Neuronal stem cell (in vitro differentiated cells): ENCODE results near the gene CLEC16A.

Experiments
- DNase-seq: peaks from one replicate; pipeline ENCODE4 v3.0.0-alpha.2; 2013; ENCODE audit warnings: low spot score
- H2AFZ ChIP-seq: one replicate; pipeline ENCODE4 v1.6.1; 2013; ENCODE audit warnings: mild to moderate bottlenecking, low read length, inconsistent platforms
- H2AK5ac ChIP-seq: 2 replicates; pipeline ENCODE4 v1.6.1; 2013; ENCODE audit warnings: low read depth, mild to moderate bottlenecking, inconsistent platforms, low read length, moderate library complexity, mixed read lengths
- H2BK120ac ChIP-seq: 2 replicates; pipeline ENCODE4 v1.6.1; 2013; ENCODE audit warnings: low read depth, mild to moderate bottlenecking, inconsistent platforms, low read length, moderate library complexity, mixed read lengths
- H2BK12ac ChIP-seq: one replicate; pipeline ENCODE4 v1.6.1; 2013; ENCODE audit warnings: low read length, inconsistent platforms
- H2BK15ac ChIP-seq: 2 replicates; pipeline ENCODE4 v1.6.1; 2013; ENCODE audit warnings: mild to moderate bottlenecking, low read length, inconsistent platforms, mixed read lengths
- H2BK5ac ChIP-seq: one replicate; pipeline ENCODE4 v1.6.1; 2013; ENCODE audit warnings: inconsistent platforms, mild to moderate bottlenecking, low read length, moderate library complexity
- H3K14ac ChIP-seq: one replicate; pipeline ENCODE4 v1.6.1; 2013; ENCODE audit warnings: low read length, inconsistent platforms
- H3K18ac ChIP-seq: 2 replicates; pipeline ENCODE4 v1.6.1; 2013; ENCODE audit warnings: low read length, inconsistent platforms
- H3K23ac ChIP-seq: 2 replicates; pipeline ENCODE4 v1.6.1; 2013; ENCODE audit warnings: low read depth, mild to moderate bottlenecking, mixed read lengths, low read length, inconsistent platforms; ENCODE audit not compliant: poor library complexity
- H3K27ac ChIP-seq: replicated peaks from 3 replicates; pipeline ENCODE4 v1.5.1; 2013; ENCODE audit warnings: low read length, inconsistent platforms
- H3K27me3 ChIP-seq, 3 experiments: 2 replicates each; pipeline ENCODE4 v1.6.1; 2013; ENCODE audit warnings: low read length in 3 of 3, mild to moderate bottlenecking in 2 of 3, inconsistent platforms in 1 of 3, low read depth in 1 of 3, mixed read lengths in 1 of 3, moderate library complexity in 1 of 3; ENCODE audit not compliant: control insufficient read depth in 3 of 3, insufficient read depth in 3 of 3
- H3K36me3 ChIP-seq, 2 donors: replicated peaks in 1 of 2; 2 replicates each; pipeline ENCODE4 v1.6.1; 2013; ENCODE audit warnings: low read length in 2 of 2; ENCODE audit not compliant: control insufficient read depth in 2 of 2, insufficient read depth in 2 of 2
- H3K4ac ChIP-seq: 2 replicates; pipeline ENCODE4 v1.6.1; 2013; ENCODE audit warnings: inconsistent platforms, mild to moderate bottlenecking, low read length, moderate library complexity
- H3K4me1 ChIP-seq, 2 donors: 1 replicate in 1 of 2; 2 replicates in 1 of 2; pipeline ENCODE4 v1.6.1; 2013; ENCODE audit warnings: low read length in 2 of 2, low read depth in 1 of 2; ENCODE audit not compliant: control insufficient read depth in 2 of 2, insufficient read depth in 1 of 2
- H3K4me2 ChIP-seq: one replicate; pipeline ENCODE4 v1.6.1; 2013; ENCODE audit warnings: mild to moderate bottlenecking, low read length, inconsistent platforms; ENCODE audit not compliant: insufficient read depth, poor library complexity, severe bottlenecking
- H3K4me3 ChIP-seq, 2 donors: 2 replicates each; pipeline ENCODE4 v1.5.1; 2013; ENCODE audit warnings: low read length in 2 of 2, mild to moderate bottlenecking in 2 of 2, inconsistent platforms in 1 of 2, moderate library complexity in 1 of 2
- H3K79me1 ChIP-seq: one replicate; pipeline ENCODE4 v1.6.1; 2013; ENCODE audit warnings: low read depth, mild to moderate bottlenecking, inconsistent platforms, low read length, moderate library complexity
- H3K9ac ChIP-seq: one replicate; pipeline ENCODE4 v1.6.1; 2013; ENCODE audit warnings: mild to moderate bottlenecking, low read depth, low read length, inconsistent platforms; ENCODE audit not compliant: poor library complexity
- H3K9me3 ChIP-seq, 2 donors: replicated peaks in 1 of 2; 2 replicates each; pipeline versions ENCODE3 to v1.6.1; 2013; ENCODE audit warnings: low read length in 2 of 2, mild to moderate bottlenecking in 2 of 2, inconsistent platforms in 1 of 2, low read depth in 1 of 2, mixed read lengths in 1 of 2, moderate library complexity in 1 of 2; ENCODE audit not compliant: control insufficient read depth in 2 of 2, insufficient read depth in 1 of 2
- H4K8ac ChIP-seq: one replicate; pipeline ENCODE4 v1.6.1; 2013; ENCODE audit warnings: low read depth, mild to moderate bottlenecking, inconsistent platforms, low read length, moderate library complexity
- H4K91ac ChIP-seq: one replicate; pipeline ENCODE4 v1.6.1; 2013; ENCODE audit warnings: low read length, low read depth, mild to moderate bottlenecking, inconsistent platforms; ENCODE audit not compliant: poor library complexity
- WGBS, 2 donors: extraction: QIAGEN DNeasy Blood & Tissue Kit; methylation state at CpG; one replicate each; pipeline ENCODE4 v1.1.7; 2013; ENCODE audit warnings: missing lambda C conversion rate in 2 of 2, mixed read lengths in 1 of 2; ENCODE audit not compliant: insufficient read length in 2 of 2, insufficient replicate concordance in 1 of 2; ENCODE audit errors: extremely low coverage in 2 of 2; 5-methylcytosine and 5-hydroxymethylcytosine counted together

The CLEC16A gene

DNA sequence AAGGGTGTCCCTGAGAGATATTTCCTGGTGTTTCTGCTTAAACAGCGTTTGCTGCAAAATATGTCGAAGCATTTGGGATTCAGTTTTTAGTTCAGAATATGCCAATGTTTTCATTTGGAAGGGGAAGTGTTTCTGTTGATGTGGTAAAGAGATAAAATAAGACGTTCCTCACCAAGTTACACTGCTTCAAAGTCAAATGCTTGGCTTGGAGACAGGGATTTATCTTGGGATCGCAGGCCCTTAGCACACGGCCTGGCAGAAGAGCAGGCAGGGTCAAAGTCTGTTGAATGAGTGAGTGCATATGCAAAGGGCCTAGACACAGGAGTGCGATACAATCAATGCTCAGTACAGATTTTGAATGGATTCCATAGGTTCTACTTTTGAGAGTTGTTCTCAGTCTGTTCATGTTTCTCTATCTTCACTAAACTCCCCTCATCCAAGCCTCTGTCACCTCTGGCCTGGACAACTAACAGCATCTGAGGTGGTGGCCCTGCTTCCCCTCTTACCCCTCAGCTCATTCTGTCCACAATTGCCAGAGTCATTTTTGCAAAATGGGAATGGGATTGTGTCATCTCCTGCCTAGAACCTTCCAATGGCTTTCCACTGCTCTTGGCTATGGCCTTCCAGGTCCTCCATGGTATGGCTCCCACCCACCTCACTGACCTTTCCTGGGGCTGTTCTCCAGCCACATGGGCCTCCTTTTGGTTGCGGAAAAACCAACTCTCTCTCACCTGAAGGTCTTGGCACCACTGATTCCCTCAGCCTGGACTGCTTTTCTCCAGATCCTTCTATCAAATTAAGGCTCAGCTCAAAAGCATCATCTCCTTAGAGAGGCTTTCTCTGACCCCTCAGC lies 5.3 kb upstream of the CLEC16A start:
- no peak overlapping the region for H3K23ac ChIP-seq
- H2BK120ac ChIP-seq: no peak overlapping the region
- H3K4me2 ChIP-seq: no peak overlapping the region
- no peak overlapping the region for H2AK5ac ChIP-seq
- no peak overlapping the region for H3K4me3 ChIP-seq
- H3K27ac ChIP-seq: no peak overlapping the region
- H3K14ac ChIP-seq: no peak overlapping the region
- peaks cover 10% of the 10 kb centered on the region for H3K79me1 ChIP-seq
- H4K91ac ChIP-seq: no peak overlapping the region
- no peak overlapping the region for H2BK15ac ChIP-seq
- H2BK12ac ChIP-seq: no peak overlapping the region
- no CpG with 5 or more reads among the region's 7 CpGs for WGBS, 2 donors
- no peak overlapping the region for H2AFZ ChIP-seq
- no peak overlapping the region for H3K9ac ChIP-seq
- H2BK5ac ChIP-seq: no peak overlapping the region
- peaks cover 2 to 49% of the 10 kb centered on the region in 2 donors for H3K36me3 ChIP-seq
- H3K18ac ChIP-seq: no peak overlapping the region
- H3K4me1 ChIP-seq: peaks cover 16 to 22% of the 10 kb centered on the region in 2 donors
- no peak overlapping the region for H4K8ac ChIP-seq
- peaks cover 0 to 3% (median 0%) of the 10 kb centered on the region in 3 experiments for H3K27me3 ChIP-seq
- H3K4ac ChIP-seq: no peak overlapping the region
- H3K9me3 ChIP-seq: no peaks in the 10 kb centered on the region
- DNase-seq: no peak

DNA sequence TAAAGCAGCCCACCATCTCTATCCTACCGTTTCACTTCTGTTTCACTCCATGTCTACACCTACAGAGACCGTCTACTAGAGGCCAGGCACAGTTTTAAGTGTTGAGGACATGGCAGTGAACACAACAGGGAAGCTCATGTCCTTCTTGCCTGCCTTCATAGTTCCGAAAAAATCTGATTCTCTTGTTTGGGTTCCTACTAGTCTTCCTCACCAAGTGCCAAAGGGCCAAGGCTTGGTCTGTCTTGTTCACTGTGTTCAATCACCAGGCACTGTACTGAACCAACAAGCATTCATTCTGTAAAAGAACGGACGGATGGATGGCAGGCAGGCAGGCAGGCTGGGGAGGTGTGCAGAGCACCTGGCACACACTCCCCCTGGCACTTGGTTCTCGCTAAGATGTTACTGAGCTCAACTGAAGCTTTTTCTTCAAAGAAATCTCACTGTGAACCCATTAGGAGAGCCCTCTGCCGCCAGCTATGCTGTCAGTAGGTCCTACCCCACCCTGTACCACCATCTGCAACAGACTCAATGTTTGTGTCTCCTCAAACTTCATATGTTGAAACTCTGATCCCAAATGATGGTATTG lies 4.6 kb upstream of the CLEC16A start:
- Histone ChIP-seq H2BK12ac (no peak overlapping the region), H2BK120ac (no peak overlapping the region), H3K27me3 (peaks cover 0 to 3% (median 0%) of the 10 kb centered on the region in 3 experiments), H3K79me1 (peaks cover 10% of the 10 kb centered on the region), H3K27ac (no peak overlapping the region), H3K9ac (no peak overlapping the region), H2BK15ac (no peak overlapping the region), H3K4ac (no peak overlapping the region), H3K4me1 (peaks cover 16 to 22% of the 10 kb centered on the region in 2 donors), H4K8ac (no peak overlapping the region), H3K4me3 (peak overlapping the region in 1 of 2 donors; percentile 60), H2AFZ (no peak overlapping the region), H3K36me3 (peaks cover 2 to 49% of the 10 kb centered on the region in 2 donors), H2AK5ac (no peak overlapping the region), H2BK5ac (no peak overlapping the region), H3K18ac (no peak overlapping the region), H3K4me2 (no peak overlapping the region), H4K91ac (no peak overlapping the region), H3K14ac (no peak overlapping the region), H3K23ac (no peak overlapping the region), H3K9me3 (no peaks in the 10 kb centered on the region)
- no CpG with 5 or more reads among the region's 7 CpGs for WGBS, 2 donors
- DNase-seq: no peak

DNA sequence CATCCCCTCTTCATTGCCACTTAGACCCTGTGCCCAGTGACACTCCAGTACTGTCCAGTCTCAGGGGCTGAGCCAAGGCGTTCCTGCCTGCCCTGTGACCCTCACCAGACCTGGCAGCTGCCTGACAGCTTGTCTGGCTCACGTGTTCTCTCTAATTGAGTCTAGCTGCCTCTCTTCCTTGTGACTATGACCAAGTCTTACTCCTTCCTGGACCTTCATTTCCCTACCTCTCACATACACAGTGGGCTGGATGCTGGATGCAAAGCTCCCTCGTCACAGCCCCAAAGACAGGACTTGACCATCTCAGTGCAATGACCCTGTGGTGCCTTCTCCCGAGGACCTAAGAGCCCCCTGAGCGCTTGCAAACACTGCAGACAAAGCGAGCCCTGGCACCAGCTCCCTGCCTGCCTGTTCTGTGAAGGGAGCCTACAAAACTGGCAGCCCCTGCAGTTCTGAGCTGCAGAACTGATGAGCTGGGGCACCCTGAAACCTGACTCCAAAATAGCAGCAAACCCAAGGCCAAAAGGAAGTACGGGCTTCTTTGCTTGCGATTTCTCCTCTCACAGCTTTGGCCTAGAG lies 3.8 kb upstream of the CLEC16A start:
- Histone ChIP-seq H2BK12ac (no peak overlapping the region), H2AFZ (no peak overlapping the region), H2BK120ac (no peak overlapping the region), H3K79me1 (peaks cover 8% of the 10 kb centered on the region), H3K27ac (no peak overlapping the region), H3K4me3 (peak overlapping the region; percentile 46 to 60), H3K23ac (no peak overlapping the region), H4K91ac (no peak overlapping the region), H3K36me3 (peaks cover 2 to 43% of the 10 kb centered on the region in 2 donors), H3K9me3 (no peaks in the 10 kb centered on the region), H3K14ac (no peak overlapping the region), H3K4me1 (peaks cover 23 to 24% of the 10 kb centered on the region in 2 donors), H4K8ac (no peak overlapping the region), H3K18ac (no peak overlapping the region), H3K4me2 (peak overlapping the region; percentile 87), H3K9ac (peak overlapping the region; percentile 47), H2BK15ac (no peak overlapping the region), H2BK5ac (no peak overlapping the region), H2AK5ac (no peak overlapping the region), H3K4ac (no peak overlapping the region), H3K27me3 (peaks cover 0 to 3% (median 0%) of the 10 kb centered on the region in 3 experiments)
- no peak for DNase-seq
- no CpG with 5 or more reads among the region's 8 CpGs for WGBS, 2 donors
